Measurements from ENCODE around the gene ERCC6L2. TPM values are rescaled to one million over a fixed set of nuclear protein-coding genes. Genes with fewer than 3 reads are reported as not detected.

Gene ERCC6L2
- polyA plus RNA-seq, 1 donor from 2014 or later, result 72.6 TPM

DNA sequence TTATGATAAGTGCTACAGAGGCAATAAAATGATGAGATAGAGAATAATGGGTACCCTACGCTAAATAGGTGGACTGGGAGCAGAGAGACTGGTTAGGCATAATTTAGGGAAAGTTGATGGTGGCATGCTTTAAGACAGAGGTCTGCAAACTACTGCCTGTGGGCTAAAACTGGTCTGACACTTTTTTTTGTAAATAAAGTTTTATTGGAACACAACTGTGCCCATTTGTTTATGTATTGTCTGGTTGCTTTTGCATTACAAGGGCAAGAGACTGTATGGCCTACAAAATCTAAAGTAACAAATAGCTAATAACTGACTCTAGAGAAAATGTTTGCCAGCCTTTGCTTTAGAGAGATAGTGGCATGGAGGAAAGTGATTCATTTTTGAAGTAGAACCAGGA is 2.5 kb downstream of the ERCC6L2 start:
- H3K9me2 ChIP-seq (ENCODE audit: insufficient read depth, low read length), result no peaks in the 10 kb centered on the region
- H4K20me1 ChIP-seq (ENCODE audit: insufficient read depth), result no peaks in the 10 kb centered on the region
- peaks cover 6% of the 10 kb centered on the region for H3F3A ChIP-seq (ENCODE audit: insufficient read depth, low read length, poor library complexity, severe bottlenecking)
- no peak overlapping the region for H2AFZ ChIP-seq (ENCODE audit: low read depth, low read length)
- H3K9ac ChIP-seq (ENCODE audit: low read length), result no peak overlapping the region
- peaks cover 4% of the 10 kb centered on the region for H3K36me3 ChIP-seq (ENCODE audit: insufficient read depth, low read length)
- no peaks in the 10 kb centered on the region for H3K27me3 ChIP-seq (ENCODE audit: insufficient read depth, low read depth, low read length)
- H3K4me3 ChIP-seq (ENCODE audit: low read length), result no peak overlapping the region
- TF ChIP-seq RAD21 (conservative IDR thresholded peaks at IDR 0.05) (no peak), SMC3 (conservative IDR thresholded peaks at IDR 0.05; ENCODE audit: poor library complexity) (no peak), CTCF (IDR thresholded peaks at IDR 0.05; ENCODE audit: poor library complexity, severe bottlenecking) (no peak), EP300 (conservative IDR thresholded peaks at IDR 0.05; ENCODE audit: poor library complexity, severe bottlenecking) (no peak), MXI1 (conservative IDR thresholded peaks at IDR 0.05; ENCODE audit: poor library complexity, severe bottlenecking) (no peak), POLR2AphosphoS5 (IDR thresholded peaks at IDR 0.05) (no peak), EZH2 (IDR thresholded peaks at IDR 0.05; ENCODE audit: borderline replicate concordance, insufficient read depth, low read length, poor library complexity, severe bottlenecking) (no peak), TAF1 (IDR thresholded peaks at IDR 0.05; ENCODE audit: low read depth) (no peak)
- TF ChIP-seq, protein P1, sequence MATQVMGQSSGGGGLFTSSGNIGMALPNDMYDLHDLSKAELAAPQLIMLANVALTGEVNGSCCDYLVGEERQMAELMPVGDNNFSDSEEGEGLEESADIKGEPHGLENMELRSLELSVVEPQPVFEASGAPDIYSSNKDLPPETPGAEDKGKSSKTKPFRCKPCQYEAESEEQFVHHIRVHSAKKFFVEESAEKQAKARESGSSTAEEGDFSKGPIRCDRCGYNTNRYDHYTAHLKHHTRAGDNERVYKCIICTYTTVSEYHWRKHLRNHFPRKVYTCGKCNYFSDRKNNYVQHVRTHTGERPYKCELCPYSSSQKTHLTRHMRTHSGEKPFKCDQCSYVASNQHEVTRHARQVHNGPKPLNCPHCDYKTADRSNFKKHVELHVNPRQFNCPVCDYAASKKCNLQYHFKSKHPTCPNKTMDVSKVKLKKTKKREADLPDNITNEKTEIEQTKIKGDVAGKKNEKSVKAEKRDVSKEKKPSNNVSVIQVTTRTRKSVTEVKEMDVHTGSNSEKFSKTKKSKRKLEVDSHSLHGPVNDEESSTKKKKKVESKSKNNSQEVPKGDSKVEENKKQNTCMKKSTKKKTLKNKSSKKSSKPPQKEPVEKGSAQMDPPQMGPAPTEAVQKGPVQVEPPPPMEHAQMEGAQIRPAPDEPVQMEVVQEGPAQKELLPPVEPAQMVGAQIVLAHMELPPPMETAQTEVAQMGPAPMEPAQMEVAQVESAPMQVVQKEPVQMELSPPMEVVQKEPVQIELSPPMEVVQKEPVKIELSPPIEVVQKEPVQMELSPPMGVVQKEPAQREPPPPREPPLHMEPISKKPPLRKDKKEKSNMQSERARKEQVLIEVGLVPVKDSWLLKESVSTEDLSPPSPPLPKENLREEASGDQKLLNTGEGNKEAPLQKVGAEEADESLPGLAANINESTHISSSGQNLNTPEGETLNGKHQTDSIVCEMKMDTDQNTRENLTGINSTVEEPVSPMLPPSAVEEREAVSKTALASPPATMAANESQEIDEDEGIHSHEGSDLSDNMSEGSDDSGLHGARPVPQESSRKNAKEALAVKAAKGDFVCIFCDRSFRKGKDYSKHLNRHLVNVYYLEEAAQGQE (IDR thresholded peaks at IDR 0.05; ENCODE audit: borderline replicate concordance), result no peak
- no peak overlapping the region for H3K27ac ChIP-seq (ENCODE audit: low read length)
- peaks cover 52% of the 10 kb centered on the region for H3K79me2 ChIP-seq (replicated peaks; ENCODE audit: insufficient read depth, low read length)
- no peaks in the 10 kb centered on the region for H3K9me3 ChIP-seq (ENCODE audit: low read length)
- H3K4me2 ChIP-seq (ENCODE audit: low read length), result no peak overlapping the region

DNA sequence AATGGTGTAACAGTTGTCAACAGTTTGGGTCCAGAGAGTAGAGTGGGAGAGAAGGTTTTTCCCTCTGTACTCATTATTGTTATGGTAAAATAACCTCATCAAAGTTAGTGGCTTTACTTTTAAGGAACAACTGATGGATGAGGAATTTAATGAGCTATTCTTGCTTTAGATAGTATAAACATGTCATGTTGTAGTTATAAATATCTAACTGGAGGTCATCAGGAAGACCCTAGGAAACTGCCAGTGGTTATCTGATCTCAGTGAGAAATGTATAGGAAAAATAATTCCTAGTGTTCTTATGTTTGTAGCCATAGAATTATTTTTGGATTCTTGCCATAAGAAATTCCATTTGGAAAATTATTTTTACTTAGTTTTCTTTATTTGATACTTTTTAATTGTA is 4.1 kb downstream of the ERCC6L2 start:
- Histone ChIP-seq H2AFZ (ENCODE audit: low read depth, low read length) (no peak overlapping the region), H3F3A (ENCODE audit: insufficient read depth, low read length, poor library complexity, severe bottlenecking) (peaks cover 6% of the 10 kb centered on the region), H3K36me3 (ENCODE audit: insufficient read depth, low read length) (peaks cover 4% of the 10 kb centered on the region), H3K9me3 (ENCODE audit: low read length) (no peaks in the 10 kb centered on the region), H3K79me2 (replicated peaks; ENCODE audit: insufficient read depth, low read length) (peaks cover 45% of the 10 kb centered on the region), H3K9ac (ENCODE audit: low read length) (no peak overlapping the region), H3K27me3 (ENCODE audit: insufficient read depth, low read depth, low read length) (no peaks in the 10 kb centered on the region), H3K9me2 (ENCODE audit: insufficient read depth, low read length) (no peaks in the 10 kb centered on the region), H4K20me1 (ENCODE audit: insufficient read depth) (no peaks in the 10 kb centered on the region), H3K4me3 (ENCODE audit: low read length) (no peak overlapping the region), H3K4me2 (ENCODE audit: low read length) (no peak overlapping the region), H3K27ac (ENCODE audit: low read length) (no peak overlapping the region)
- TF ChIP-seq SMC3 (conservative IDR thresholded peaks at IDR 0.05; ENCODE audit: poor library complexity), result no peak
- no peak for TF ChIP-seq CTCF (IDR thresholded peaks at IDR 0.05; ENCODE audit: poor library complexity, severe bottlenecking)
- TF ChIP-seq EZH2 (IDR thresholded peaks at IDR 0.05; ENCODE audit: borderline replicate concordance, insufficient read depth, low read length, poor library complexity, severe bottlenecking), result no peak

Measured in neural cell (in vitro differentiated cells).